ENCODE measurements around the gene PCGF6.
"Not testable (repeated sequence)": the region's sequence is repeated elsewhere in the genome, so short reads cannot be mapped to it uniquely, and the experiment has no call there.

Gene PCGF6

DNA sequence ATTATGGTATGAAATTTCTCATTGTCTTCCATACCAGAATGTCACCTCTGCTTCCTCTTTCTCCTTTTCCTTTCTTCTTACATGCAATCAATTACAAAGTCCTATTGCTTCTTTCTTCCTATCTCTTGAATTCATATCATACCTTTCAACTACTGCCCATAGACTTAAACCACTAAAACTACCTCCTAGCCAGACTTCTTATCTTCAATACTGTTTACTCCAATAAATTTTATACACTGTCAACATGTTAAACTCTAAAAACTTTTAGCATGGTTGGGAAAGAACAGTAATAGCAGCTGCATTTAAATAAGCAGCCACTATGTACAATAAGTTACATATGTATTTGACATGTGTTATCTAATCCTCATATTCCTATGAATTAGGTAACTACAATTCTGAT lies 34.9 kb downstream of the PCGF6 start:
- DNase-seq (ENCODE audit: low spot score), result no peak

DNA sequence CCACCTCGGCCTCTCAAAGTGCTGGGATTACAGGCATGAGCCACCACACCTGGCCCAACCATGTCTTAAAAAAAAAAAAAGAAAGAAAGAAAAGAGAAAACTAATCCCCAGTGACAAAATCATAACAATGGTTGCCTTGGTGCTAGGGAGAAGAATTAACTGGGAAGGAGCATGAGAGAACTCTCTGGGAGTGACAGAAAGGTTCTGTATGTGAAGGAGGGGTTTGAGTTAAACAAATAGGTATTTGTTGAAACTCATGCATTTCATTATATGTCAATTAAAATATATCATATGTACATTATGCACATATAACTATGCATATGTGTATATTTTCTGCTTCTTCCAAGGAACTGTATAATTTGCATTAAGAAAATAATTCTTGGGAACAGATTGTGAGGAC lies 40.7 kb downstream of the PCGF6 start:
- no peak for DNase-seq (ENCODE audit: low spot score)

DNA sequence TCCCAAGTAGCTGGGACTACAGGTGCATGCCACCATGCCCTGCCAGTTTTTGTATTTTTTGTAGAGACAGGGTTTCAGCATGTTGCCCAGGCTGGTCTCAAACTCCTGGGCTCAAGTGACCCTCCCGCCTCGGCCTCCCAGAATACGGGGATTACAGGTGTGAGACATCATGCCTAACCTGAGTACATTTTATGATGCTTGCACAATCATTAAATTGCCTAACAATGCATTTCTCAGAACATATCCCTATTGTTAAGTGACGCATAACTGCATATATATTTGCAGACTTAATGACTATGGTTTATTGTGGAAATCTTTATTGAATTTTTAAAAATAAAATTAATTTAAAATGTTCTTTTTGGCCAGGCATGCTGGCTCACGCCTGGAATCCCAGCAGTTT lies 43.3 kb downstream of the PCGF6 start:
- DNase-seq (ENCODE audit: low spot score), result no peak

DNA sequence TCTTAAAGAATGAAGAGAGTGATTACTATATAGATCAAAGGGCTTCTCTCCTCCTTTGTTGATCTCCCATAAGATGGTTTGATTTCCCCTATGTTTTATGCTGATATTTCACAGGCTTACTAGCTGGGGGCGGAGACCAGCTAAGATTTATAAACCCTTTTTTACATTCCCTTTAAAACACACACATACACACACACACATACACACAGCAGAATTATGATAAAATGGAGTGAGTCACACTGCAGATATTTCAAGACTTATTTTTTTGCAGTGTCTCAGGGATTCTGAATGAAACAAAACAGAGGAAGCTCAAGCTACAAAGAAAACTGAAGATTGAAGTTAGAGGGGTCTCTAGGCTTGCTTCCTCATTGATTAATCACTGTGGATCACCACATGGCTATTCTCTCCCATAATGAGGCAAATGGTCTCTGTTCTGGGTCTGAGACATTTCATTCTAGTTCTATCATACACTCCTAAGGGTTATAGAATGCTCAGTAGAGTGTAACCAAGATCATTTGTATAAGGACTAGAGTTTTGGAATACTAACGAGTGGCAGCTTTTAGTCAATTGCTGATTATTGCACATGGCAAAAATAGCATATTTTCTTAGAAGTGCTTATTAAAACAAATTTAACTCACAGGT lies 55.4 kb downstream of the PCGF6 start:
- no peak for DNase-seq (ENCODE audit: low spot score)

DNA sequence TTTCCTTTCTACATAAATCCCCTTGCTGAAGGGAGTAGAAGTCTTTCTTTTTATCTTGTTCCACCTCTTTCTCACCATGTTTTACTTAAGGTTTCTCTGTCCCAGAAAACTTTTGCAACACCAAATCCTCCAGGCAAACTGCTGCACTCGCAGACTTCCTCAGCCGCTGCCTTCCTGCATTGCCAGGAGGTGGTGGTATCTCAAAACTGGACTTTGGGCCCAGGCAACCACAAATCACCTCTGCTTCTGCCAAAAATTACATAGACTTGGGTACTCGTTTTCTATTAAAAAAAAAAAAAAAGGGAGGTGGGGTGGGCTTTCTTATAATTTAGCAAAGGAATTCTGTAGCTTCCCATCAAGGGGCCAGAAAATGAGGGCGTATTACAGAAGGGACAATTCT lies 59.4 kb downstream of the PCGF6 start:
- no peak for DNase-seq (ENCODE audit: low spot score)

DNA sequence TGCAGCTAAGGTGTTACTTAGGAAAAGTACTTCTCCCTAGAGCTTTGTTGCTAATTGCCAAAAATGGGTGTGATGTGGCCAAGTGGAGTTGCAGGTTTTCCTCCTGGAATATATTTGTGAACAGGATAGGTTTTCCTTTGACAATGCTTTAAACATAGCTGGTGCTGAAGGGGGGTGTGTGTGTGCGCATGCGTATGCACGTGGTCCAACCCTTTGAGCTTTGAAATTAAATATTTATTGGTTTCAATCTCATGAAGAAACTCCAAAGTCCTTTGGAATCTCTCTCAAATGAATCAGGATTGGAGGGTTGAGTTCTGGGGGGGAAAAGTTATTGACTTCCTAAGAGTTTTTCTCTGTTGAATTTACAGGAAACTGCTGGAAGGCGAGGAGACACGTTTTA lies 62.9 kb downstream of the PCGF6 start:
- DNase-seq (ENCODE audit: low spot score), result no peak

DNA sequence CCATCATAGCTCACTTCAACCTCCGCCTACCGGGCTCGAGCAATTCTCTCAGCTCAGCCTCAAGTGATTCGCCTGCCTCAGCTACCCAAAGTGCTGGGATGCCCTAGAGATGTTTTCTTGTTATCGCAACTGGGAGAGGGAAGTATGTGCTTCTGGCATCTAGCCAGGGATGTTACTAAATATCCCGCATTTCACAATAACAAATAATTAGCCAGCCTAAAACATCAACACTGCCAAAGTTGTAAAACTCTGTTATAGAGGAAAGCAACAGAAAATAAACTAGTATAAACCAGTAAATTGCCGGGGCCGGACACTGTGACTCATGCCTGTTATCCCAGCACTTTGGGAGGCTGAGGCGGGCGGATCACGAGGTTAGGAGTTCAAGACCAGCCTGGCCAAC lies 66.8 kb downstream of the PCGF6 start:
- DNase-seq (ENCODE audit: low spot score), result no peak

DNA sequence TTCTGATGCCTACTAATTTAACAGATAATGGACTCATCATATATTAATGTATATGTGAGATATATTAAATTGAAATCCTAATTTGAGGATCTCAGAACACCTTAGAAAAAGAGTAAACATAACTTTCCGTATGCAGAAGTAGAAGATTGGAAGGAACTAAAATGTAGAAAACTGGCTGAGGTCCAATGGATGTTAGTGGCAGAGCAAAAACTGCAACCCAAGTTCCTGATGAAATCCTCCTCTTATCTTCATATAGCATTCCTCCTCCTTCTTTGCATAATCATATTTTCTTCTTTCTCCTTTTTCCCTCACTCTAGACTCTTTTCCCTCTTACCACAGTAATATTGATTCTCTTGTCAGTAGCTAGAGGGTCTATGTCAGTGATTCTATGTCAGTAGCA lies 68.0 kb downstream of the PCGF6 start:
- no peak for DNase-seq (ENCODE audit: low spot score)

DNA sequence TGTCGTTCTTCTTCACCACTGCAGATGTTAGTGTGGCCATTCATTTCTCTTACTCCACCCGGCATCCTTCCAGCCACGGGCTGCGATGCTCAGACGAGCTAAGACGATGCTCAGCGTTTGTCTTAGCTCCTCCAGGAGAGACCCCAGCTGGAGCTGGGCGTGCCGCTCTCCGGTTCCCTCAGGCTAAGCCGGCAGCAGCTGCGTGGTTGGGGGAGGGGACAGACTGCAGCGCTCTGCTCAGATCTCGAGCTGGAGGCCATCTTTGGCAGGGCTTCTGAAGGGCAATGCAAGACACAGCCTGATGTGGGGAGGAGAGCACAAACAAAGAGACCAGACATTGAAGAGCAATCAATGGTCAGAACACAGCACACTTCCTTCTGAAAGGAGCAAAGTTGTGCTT lies 69.2 kb downstream of the PCGF6 start:
- DNase-seq (ENCODE audit: low spot score), result no peak

DNA sequence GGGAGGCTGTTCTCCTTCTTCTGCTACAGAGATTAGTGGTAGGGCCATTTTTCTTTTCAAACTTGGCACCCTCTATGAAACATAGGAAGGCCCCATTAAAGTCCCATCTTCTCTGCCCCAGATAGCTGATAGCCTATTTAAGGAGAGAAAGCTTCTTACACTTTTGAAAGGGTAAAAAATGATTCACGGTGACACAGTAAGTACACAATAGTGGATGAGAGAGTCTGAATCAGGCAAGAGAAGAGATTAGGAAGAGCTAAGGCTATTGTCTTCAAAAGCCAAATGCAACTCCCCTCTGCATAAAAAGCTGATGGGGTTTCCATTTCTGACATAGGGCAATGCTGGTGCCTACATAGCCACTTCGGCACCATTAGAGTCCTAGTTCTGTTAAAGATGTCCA lies 70.4 kb downstream of the PCGF6 start:
- no peak for DNase-seq (ENCODE audit: low spot score)

DNA sequence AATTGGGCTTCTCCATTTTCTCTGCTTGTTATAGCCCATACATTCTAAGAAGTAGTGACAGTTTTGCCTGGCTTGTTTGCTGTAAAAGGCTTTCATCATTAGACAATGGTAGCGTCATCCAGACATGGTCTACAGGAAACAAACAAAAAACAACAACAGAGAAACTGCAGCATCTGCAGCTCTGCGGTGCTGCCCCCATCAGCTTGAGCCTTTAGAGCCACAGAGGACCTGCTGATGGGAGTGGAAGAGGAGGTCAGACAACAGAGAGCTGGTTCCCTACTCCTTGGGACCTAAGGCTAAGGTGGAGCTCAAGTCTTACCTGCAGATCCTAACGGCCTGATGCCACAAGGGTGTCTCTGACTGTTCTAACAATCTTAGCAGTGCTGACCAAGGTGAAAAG lies 70.9 kb downstream of the PCGF6 start:
- DNase-seq (ENCODE audit: low spot score), result no peak

DNA sequence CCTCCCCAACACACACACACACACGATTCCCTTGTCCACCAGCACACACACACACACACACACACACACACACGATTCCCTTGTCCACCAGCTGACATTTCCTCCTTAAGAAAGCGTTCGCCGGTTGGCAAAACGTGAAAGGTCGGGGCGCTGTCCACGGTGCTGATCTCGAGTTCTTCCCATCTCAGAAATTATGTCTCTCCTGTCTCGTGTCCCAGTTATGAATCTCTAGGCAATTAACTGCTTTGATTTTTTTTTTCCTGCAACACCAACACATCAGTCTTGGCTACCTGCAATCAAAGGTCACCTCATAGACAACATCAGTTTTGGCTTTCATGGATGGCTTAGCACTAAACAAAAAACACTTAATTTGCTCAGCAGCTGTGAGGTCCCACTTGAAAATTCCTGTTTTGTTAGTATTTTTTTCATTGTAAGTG lies 72.1 kb downstream of the PCGF6 start:
- DNase-seq (ENCODE audit: low spot score), result no peak

DNA sequence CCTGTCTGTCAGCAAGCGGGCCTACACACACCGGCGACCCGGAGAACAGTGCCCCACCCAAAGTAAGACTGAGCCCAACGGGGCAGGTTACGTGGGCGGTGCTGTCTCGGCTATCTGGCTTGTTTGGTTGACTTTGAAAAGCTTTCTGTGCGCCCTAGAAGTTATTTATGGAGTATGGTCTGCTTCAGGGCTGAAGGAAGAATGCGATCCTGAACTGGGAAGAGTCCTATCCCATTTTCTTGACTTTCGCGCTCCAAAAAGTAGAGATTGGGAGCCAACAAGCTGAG lies 72.5 kb downstream of the PCGF6 start:
- DNase-seq (ENCODE audit: low spot score), result no peak

DNA sequence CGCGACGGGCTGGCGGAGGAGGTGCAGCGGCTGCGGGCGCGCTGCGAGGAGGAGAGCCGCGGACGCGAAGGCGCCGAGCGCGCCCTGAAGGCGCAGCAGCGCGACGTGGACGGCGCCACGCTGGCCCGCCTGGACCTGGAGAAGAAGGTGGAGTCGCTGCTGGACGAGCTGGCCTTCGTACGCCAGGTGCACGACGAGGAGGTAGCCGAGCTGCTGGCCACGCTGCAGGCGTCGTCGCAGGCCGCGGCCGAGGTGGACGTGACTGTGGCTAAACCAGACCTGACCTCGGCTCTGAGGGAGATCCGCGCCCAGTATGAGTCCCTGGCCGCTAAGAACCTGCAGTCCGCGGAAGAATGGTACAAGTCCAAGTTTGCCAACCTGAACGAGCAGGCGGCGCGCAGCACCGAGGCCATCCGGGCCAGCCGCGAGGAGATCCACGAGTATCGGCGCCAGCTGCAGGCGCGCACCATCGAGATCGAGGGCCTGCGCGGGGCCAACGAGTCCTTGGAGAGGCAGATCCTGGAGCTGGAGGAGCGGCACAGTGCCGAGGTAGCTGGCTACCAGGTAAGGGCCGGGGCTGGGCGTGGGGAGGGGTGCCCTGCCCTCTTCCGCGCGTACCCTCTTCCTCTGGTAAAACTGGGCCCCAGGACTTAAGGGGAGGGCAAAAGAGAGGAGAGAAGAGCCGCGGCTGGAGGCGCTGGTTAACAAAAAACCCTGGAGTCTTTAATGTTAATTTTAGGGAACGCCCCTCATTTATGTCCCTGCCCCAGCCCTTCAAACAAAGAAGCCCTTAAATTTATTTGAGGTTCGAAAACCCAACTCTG lies 73.0 kb downstream of the PCGF6 start:
- DNase-seq (ENCODE audit: low spot score), result no peak

DNA sequence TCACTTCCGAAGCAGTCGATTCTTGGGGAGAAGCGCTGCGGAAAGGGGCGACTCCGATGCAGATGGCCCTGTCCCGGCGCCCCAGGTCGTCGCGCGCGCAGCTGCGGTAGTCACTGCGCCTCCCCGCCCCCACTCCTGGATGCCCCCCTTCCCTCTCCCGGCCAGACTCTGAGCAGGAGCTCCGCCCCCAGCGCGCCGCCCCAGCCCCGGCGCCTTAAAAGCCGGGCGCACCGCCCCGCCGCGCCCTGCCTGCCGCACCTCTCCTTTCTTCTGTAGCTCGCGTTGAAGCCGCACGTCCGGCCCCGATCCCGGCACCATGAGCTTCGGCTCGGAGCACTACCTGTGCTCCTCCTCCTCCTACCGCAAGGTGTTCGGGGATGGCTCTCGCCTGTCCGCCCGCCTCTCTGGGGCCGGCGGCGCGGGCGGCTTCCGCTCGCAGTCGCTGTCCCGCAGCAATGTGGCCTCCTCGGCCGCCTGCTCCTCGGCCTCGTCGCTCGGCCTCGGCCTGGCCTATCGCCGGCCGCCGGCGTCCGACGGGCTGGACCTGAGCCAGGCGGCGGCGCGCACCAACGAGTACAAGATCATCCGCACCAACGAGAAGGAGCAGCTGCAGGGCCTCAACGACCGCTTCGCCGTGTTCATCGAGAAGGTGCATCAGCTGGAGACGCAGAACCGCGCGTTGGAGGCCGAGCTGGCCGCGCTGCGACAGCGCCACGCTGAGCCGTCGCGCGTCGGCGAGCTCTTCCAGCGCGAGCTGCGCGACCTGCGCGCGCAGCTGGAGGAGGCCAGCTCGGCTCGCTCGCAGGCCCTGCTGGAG lies 73.8 kb downstream of the PCGF6 start, which contains the start of gene INA:
Gene INA (plus strand): TSS at position 243 of the 817 bp plus-strand sequence. CDS start 74 bp downstream, at position 317.
- no peak for DNase-seq (ENCODE audit: low spot score)

DNA sequence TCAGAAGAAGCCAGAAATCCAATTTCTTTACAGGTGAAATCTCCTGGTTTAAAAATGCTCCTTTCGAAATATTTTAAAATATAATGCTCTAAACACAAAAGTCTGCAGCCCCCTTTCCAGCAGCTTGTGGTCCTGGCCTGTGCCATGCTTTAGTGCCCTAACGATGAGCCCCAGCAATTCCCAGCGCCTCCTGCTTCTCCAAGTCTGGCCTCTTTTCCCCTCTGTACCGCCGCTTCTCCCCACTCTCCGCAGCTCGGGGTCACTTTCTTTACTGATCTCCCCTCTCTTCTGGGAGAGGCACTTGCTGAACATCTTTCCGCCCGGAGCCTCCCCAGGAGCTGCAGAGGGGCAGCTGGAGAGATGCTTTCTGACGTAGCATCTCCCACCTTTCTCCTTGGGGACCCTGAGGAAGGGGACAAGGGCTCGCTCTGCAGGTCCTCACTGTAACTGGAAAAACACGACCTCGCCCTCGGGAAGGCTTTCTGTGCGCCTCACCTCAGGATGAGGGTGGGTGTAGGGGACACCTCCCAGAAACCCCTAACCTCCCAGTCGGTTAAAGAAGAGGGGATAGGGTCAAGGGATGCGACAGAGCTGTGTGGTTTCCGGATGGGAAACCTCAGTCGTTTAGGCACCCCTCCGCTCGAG lies 74.6 kb downstream of the PCGF6 start:
- DNase-seq (ENCODE audit: low spot score), result no peak

DNA sequence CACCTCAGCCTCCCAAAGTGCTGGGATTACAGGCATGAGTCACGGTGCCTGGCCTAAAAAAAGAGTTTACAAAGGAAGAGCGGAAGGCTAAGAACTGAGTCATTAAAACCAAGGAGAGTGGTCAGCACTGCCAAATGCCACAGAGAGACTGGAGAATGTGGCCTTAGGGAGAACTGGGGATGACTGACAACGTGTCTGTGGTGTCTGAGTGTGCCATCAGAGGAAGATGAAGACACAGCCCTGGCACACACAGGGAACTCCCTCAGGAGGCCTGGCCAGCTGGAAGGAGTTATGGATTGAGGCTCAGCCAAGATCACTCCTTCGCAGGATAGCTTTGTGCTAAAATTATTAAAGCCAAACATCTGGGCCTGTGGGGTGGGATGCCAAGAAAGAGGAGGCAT lies 77.9 kb downstream of the PCGF6 start:
- no peak for DNase-seq (ENCODE audit: low spot score)

DNA sequence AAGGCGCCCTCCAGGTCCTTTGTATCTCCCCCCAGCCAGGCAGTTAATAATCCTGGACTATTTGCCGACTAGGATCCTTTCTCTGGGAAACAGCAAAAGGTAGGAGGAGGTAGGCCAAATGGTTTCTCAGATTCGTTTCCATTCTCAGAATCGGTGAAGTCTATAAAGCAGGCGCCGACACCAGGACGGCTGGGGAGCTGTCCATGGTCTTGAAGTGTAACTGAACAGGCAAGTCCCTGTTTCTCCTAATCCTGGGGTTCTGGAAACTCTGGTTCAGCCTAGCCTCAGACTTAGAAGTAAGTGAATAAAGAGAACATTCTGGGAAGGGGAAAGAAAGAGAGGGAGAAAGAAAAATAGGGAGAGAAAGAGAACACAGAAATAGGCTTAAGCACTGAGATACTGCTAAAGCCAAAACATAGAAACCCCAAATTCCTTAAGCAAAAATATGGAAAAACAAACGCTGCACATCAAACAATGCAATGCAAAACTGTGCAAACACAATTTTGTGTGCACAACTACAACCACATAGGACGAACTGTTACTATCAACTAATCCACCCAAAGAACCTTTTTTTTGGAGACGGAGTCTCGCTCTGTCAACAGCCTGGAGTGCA lies 85.1 kb downstream of the PCGF6 start:
- DNase-seq (ENCODE audit: low spot score), result no peak

DNA sequence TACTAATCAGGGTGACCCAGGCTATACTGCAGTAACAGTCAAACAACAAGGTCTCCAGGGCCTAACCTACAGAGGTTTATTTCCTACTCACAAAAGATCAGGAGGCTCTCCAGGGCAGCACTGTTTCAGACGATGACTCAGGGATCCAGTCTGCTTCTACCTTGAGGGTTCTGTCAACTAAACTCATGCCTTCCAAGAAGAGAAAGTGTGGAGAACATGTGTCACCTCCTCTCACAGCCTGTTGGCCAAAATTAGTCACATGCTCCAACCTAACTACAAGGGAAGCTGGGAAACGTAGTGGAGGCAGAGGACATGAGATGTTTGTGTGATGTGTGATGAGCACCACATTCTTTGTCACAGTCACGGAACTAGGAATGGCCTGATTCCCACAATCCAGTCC lies 88.7 kb downstream of the PCGF6 start:
- DNase-seq (ENCODE audit: low spot score), result no peak

DNA sequence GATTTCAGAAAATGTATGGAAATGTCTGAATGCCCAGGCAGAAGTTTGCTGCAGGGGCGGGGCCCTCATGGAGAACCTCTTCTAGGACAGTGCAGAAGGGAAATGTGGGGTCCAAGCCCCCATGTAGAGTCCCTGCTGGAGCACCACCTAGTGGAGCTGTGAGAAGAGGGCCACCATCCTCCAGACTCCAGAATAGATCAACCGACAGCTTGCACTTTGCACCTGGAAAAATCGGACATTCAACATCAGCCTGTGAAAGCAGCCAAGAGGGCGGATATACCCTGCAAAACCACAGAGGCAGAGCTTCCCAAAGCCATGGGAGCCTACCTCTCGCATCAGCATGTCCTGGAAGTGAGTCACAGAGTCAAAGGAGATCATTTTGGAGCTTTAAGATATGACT lies 91.0 kb downstream of the PCGF6 start:
- no peak for DNase-seq (ENCODE audit: low spot score)

DNA sequence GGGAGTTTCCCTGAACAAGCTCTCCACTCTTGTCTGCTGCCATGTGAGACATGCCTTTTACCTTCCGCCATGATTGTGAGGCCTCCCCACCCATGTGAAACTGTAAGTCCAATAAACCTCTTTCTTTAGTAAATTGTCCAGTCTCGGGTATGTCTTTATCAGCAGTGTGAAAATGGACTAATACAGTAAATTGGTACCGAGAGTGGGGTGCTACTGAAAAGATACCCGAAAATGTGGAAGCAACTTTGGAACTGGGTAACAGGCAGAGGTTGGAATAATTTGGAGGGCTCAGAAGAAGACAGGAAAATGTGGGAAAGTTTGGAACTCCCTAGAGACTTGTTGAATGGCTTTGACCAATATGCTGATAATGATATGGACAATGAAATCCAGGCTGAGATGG lies 92.0 kb downstream of the PCGF6 start:
- not testable (repeated sequence) for DNase-seq (ENCODE audit: low spot score)

DNA sequence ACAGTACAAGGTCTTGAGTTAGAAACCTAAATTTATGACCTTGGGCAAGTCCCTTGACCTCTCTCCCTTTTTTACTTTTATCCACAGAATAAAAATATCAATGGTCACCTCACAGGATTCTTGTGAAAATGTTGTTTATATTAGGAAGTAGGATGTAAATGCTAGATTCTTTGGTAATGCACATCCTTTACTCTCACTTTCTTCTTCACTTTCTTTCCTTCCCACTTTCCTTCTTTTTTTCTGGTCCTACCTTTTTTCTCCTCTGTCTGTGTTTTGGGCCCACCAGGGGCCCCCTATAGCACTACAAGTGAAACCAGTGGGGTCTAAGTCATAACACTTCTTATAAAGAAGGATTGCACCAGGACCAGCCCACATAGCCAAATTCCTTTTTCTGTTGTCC lies 93.1 kb downstream of the PCGF6 start:
- no peak for DNase-seq (ENCODE audit: low spot score)

Measured in hematopoietic multipotent progenitor cell treated with erythropoietin and hydrocortisone succinate and interleukin-3 and kit ligand, for 17 days (in vitro differentiated cells).